ENCODE data around the gene QPRT. TPM values are rescaled to one million over a fixed set of nuclear protein-coding genes. Genes with fewer than 3 reads are reported as not detected.
"Not testable (repeated sequence)": the region's sequence is repeated elsewhere in the genome, so short reads cannot be mapped to it uniquely, and the experiment has no call there.

QPRT gene
- total RNA-seq, 2 experiments from 2014 or later, result 13.3 to 15.7 TPM

DNA sequence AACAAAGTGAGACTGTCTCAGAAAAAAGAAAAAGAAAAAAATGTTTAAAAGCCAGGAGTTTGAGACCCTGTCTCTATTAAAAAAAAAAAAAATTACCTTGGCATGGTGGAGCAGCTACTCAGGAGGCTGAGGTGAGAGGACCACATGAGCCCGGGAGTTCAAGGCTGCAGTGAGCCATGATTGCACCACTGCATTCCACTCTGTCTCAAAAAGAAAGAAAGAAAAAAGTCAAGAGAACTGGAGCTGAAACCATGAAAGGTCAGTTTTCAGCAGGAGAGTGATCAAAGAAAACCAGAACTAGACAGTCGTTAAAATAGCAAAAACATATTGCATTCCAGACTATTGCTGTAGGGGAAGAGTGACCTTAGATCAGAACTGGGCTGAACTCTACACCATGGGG, 8.8 kb downstream of the QPRT start:
- H3K27ac Mint-ChIP-seq, result no peak overlapping the region
- ATAC-seq (no peak), DNase-seq (no peak)
- no peaks in the 10 kb centered on the region for H3K9me3 Mint-ChIP-seq (ENCODE audit: low read depth)
- peaks cover 8% of the 10 kb centered on the region for H3K36me3 Mint-ChIP-seq
- no peak overlapping the region for H3K4me3 Mint-ChIP-seq
- H3K4me1 Mint-ChIP-seq, result peaks cover 23% of the 10 kb centered on the region
- no peaks in the 10 kb centered on the region for H3K27me3 Mint-ChIP-seq
- CTCF ChIA-PET, result interaction anchor here (1.0 kb wide), 1 partner anchor 11 kb away, joined by 3 read pairs; no protein-coding TSS in a partner anchor

GRCh38 chr16:29688172-29688571, 9.2 kb downstream of the QPRT start:
- no peaks in the 10 kb centered on the region for H3K27me3 Mint-ChIP-seq
- no peak for ATAC-seq
- no peak overlapping the region for H3K27ac Mint-ChIP-seq
- CTCF ChIA-PET, result interaction anchor here (0.8 to 1.0 kb wide), 2 partner anchors 11 to 13 kb away, joined by 3 read pairs; no protein-coding TSS in a partner anchor
- H3K4me1 Mint-ChIP-seq, result peaks cover 23% of the 10 kb centered on the region
- H3K9me3 Mint-ChIP-seq (ENCODE audit: low read depth), result no peaks in the 10 kb centered on the region
- H3K4me3 Mint-ChIP-seq, result no peak overlapping the region
- peaks cover 8% of the 10 kb centered on the region for H3K36me3 Mint-ChIP-seq
- no peak for DNase-seq

GRCh38 chr16:29689490-29690351, 10.7 kb downstream of the QPRT start:
- H3K27me3 Mint-ChIP-seq; ATAC-seq; DNase-seq; H3K36me3 Mint-ChIP-seq; H3K9me3 Mint-ChIP-seq (ENCODE audit: low read depth); H3K4me3 Mint-ChIP-seq; H3K27ac Mint-ChIP-seq: not testable (repeated sequence)
- peaks cover 23% of the 10 kb centered on the region for H3K4me1 Mint-ChIP-seq
- CTCF ChIA-PET, result interaction anchor here (2.9 kb wide), 1 partner anchor 11 kb away, joined by 34 read pairs; no protein-coding TSS in a partner anchor

DNA sequence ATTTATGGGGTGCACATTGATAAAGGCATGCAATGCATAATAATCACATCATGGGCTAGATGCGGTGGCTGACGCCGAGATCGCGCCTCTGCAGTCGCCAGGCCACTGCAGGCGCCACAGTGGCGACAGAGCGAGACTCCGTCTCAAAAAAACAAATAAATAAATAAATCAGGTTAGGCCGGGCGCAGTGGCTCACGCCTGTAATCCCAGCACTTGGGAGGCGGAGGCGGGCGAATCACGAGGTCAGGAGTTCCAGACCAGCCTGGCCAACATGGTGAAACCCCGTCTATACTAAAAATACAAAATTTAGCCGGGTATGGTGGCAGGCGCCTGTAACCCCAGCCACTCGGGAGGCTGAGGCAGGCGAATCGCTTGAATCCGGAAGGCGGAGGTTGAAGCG, 13.6 kb downstream of the QPRT start:
- CTCF ChIA-PET, result interaction anchor here (1.0 to 2.1 kb wide), 9 partner anchors 16 to 373 kb away, joined by 3 to 20 read pairs (median 6); partner anchors contain the start of genes ALDOA, PAGR1 and TLCD3B
- not testable (repeated sequence) for H3K9me3 Mint-ChIP-seq (ENCODE audit: low read depth); H3K36me3 Mint-ChIP-seq; ATAC-seq; DNase-seq; H3K27me3 Mint-ChIP-seq; H3K4me3 Mint-ChIP-seq; H3K27ac Mint-ChIP-seq
- peaks cover 13% of the 10 kb centered on the region for H3K4me1 Mint-ChIP-seq

- DNase-seq (no peak), ATAC-seq (no peak)
- Mint-ChIP-seq H3K4me3 (no peak overlapping the region), H3K27me3 (no peaks in the 10 kb centered on the region), H3K4me1 (peaks cover 10% of the 10 kb centered on the region), H3K9me3 (ENCODE audit: low read depth) (no peaks in the 10 kb centered on the region), H3K36me3 (no peaks in the 10 kb centered on the region), H3K27ac (no peak overlapping the region)
- CTCF ChIA-PET, result interaction anchor here (1.0 to 1.5 kb wide), 2 partner anchors 11 to 153 kb away, joined by 3 to 5 read pairs; no protein-coding TSS in a partner anchor
These were observed 15.6 kb downstream of the QPRT start for GRCh38 chr16:29694384-29695195.

DNA sequence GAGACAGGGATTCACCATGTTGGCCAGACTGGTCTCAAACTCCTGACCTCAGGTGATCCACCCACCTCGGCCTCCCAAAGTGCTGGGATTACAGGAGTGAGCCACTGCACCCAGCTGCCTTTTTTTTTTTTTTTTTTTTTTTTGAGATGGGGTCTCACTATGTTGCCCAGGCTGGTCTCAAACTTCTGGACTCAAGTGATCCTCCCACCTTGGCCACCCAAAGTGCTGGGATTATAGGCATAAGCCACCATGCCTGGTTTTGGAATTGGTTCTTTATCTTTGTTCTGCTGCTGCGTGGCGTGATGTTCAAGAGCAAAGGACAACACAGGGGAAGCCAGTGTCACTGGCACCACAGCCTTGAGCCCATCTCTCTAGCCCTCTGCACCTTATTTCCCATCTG, 16.7 kb downstream of the QPRT start:
- not testable (repeated sequence) for ATAC-seq; DNase-seq; H3K4me1 Mint-ChIP-seq; H3K27me3 Mint-ChIP-seq; H3K4me3 Mint-ChIP-seq; H3K36me3 Mint-ChIP-seq; H3K9me3 Mint-ChIP-seq (ENCODE audit: low read depth); H3K27ac Mint-ChIP-seq
- CTCF ChIA-PET, result interaction anchor here (1.0 to 1.5 kb wide), 4 partner anchors 12 to 310 kb away, joined by 3 to 5 read pairs (median 3); no protein-coding TSS in a partner anchor

DNA sequence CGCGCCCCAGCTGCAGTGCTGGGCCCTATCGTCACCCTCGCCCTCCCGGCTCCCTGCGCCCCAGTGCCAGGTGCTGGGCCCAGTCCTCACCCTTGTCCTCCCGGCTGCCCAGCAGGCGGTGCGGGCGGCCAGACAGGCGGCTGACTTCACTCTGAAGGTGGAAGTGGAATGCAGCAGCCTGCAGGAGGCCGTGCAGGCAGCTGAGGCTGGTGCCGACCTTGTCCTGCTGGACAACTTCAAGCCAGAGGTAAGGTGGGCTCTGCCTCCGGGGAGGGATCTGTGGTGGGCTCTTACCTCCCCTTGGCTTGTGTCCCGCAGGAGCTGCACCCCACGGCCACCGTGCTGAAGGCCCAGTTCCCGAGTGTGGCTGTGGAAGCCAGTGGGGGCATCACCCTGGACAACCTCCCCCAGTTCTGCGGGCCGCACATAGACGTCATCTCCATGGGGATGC, 17.9 kb downstream of the QPRT start:
- CTCF ChIA-PET, result interaction anchor here (0.8 to 9.6 kb wide), 4 partner anchors 92 to 309 kb away, joined by 3 to 109 read pairs (median 54); partner anchors contain the start of gene KIF22
- Mint-ChIP-seq H3K9me3 (ENCODE audit: low read depth) (no peaks in the 10 kb centered on the region), H3K4me3 (no peak overlapping the region), H3K36me3 (no peaks in the 10 kb centered on the region), H3K4me1 (peaks cover 16% of the 10 kb centered on the region), H3K27me3 (no peaks in the 10 kb centered on the region), H3K27ac (no peak overlapping the region)
- no peak for DNase-seq
- ATAC-seq, result no peak

DNA sequence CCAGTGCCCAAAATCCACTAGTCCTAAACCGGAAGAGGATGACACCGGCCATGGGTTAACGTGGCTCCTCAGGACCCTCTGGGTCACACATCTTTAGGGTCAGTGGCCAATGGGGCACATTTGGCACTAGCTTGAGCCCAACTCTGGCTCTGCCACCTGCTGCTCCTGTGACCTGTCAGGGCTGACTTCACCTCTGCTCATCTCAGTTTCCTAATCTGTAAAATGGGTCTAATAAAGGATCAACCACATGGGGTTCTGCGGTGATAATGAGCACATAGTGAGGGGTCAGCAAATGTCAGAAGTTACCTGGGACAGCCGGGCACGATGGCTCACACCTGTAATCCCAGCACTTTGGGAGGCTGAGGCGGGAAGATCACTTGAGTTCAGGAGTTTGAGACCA, 18.4 kb downstream of the QPRT start:
- ATAC-seq (no peak), DNase-seq (no peak)
- no peak overlapping the region for H3K27ac Mint-ChIP-seq
- CTCF ChIA-PET, result interaction anchor here (8.2 to 9.6 kb wide), 3 partner anchors 91 to 151 kb away, joined by 100 to 109 read pairs (median 104); partner anchors contain the start of genes KIF22, MVP and PAGR1
- H3K36me3 Mint-ChIP-seq, result no peaks in the 10 kb centered on the region
- H3K27me3 Mint-ChIP-seq, result no peaks in the 10 kb centered on the region
- no peaks in the 10 kb centered on the region for H3K9me3 Mint-ChIP-seq (ENCODE audit: low read depth)
- H3K4me1 Mint-ChIP-seq, result peaks cover 21% of the 10 kb centered on the region
- H3K4me3 Mint-ChIP-seq, result no peak overlapping the region

GRCh38 chr16:29698042-29698441, 19.1 kb downstream of the QPRT start:
- DNase-seq (no peak), ATAC-seq (no peak)
- CTCF ChIA-PET, result interaction anchor here (2.6 to 9.6 kb wide), 5 partner anchors 15 to 151 kb away, joined by 12 to 109 read pairs (median 100); partner anchors contain the start of genes KIF22, MVP, PAGR1 and QPRT
- Mint-ChIP-seq H3K27ac (no peak overlapping the region), H3K9me3 (ENCODE audit: low read depth) (no peaks in the 10 kb centered on the region), H3K4me1 (peaks cover 27% of the 10 kb centered on the region), H3K36me3 (no peaks in the 10 kb centered on the region), H3K27me3 (no peaks in the 10 kb centered on the region), H3K4me3 (no peak overlapping the region)

DNA sequence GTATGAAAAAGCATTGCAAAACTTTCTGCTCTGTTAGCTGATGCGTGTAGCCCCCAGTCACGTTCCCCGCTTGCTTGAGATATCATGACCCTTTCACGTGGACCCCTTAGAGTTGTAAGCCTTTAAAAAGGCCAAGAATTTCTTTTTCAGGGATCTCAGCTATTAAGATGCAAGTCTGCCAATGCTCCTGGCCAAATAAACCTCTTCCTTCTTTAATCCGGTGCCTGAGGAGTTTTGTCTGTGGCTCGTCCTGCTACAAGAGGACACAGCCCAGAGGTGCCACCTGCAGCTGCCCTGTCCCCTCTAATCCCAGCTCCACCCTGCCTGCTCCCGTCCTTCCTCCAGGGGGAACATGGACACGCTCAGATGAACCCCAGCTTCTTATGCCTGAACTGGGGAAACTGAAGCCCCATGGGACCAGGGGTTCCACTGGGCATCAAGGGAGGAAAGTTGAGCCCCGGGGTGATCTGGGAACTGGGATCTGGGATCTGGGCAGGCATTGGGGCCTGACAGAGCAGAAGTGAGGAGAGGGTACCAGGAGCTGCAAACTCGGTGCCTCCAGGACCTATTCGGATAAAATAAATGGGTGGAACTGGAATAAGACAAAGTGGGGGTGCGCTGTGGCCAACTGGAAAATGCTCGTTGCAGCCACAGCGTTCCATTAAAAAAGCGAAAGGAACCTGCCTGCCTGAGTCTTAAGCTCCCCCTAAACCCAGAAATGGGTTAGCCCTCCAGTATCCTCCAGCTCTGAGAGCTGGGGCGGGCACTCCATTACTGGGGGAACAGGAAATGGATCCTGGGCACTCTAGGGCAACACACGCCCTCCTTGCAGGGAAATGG, 19.7 kb downstream of the QPRT start:
- Mint-ChIP-seq H3K4me1 (peaks cover 31% of the 10 kb centered on the region), H3K36me3 (no peaks in the 10 kb centered on the region), H3K27me3 (no peaks in the 10 kb centered on the region), H3K27ac (no peak overlapping the region), H3K4me3 (no peak overlapping the region), H3K9me3 (ENCODE audit: low read depth) (no peaks in the 10 kb centered on the region)
- no peak for DNase-seq
- CTCF ChIA-PET, result interaction anchor here (1.0 to 9.6 kb wide), 13 partner anchors 8 to 395 kb away, joined by 3 to 109 read pairs (median 37); partner anchors contain the start of genes KIF22, MAZ, MVP and PAGR1
- no peak for ATAC-seq

DNA sequence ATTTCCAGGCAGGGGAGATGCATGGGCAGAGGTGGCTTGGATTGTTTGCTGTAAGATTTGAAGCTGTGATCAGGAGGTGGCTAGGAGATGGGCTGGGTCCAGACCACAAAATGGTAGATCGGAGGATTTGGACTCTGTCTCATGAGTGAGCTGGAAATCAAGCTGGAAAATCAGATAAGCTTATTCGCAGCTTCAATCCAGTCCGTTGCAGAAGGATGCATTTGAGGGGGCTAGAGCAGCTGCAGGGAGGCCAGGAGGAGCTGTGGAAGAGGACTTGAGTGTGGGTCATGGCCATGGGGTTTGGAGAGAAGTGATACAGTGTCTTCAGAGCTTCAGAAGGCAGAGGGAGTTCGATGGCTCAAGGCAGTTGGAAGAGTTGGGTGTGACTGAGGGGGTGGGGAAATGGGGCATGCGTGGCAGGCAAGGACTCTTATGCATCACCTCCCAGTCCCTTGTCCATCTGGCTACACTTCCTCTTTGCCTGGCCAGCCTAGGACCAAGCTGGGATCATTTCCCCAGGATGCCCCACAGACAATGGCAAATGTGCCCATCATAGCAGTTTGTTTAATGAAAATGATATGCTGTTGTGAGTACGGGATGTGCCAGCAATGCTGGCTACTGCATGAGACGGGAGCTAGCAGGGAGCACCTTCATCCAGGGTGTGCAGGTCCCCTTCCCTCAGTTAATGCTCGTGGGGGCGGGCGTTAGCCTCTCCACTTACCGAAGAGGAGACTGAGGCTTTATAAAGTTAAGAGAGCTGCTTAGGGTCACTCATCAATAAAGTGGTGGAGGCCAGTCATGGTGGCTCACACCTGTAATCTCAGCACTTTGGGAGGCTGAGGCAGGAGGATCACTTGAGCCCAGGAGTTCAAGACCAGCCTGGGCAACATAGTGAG, 20.6 kb downstream of the QPRT start:
- Mint-ChIP-seq H3K9me3 (ENCODE audit: low read depth) (no peaks in the 10 kb centered on the region), H3K4me3 (no peak overlapping the region), H3K27me3 (no peaks in the 10 kb centered on the region), H3K4me1 (peaks cover 31% of the 10 kb centered on the region), H3K27ac (no peak overlapping the region), H3K36me3 (no peaks in the 10 kb centered on the region)
- no peak for DNase-seq
- CTCF ChIA-PET, result interaction anchor here (0.9 to 9.6 kb wide), 32 partner anchors 9 to 394 kb away, joined by 3 to 109 read pairs (median 8); partner anchors contain the start of genes C16orf92, HIRIP3, KIF22 and MAZ
- ATAC-seq, result no peak
